GM23338 (cell line): ENCODE data around the gene B4GALT5. TPM values are rescaled to one million over a fixed set of nuclear protein-coding genes. Genes with fewer than 3 reads are reported as not detected.
A peak's percentile ranks its signal among the peaks of the same experiment; 100 is the strongest.

Experiments used
- ATAC-seq: fragments of 200-7000 bp; cut with Tn5 transposase; 3 replicates; pipeline ENCODE4 v1.9.1; 2020
- DNase-seq: peaks from one replicate; pipeline ENCODE4 v3.0.0-alpha.2; 2015; ENCODE audit warnings: low spot score
- H2AFZ ChIP-seq: fragments of 200-600 bp; sonication (generic); 2 replicates; pipeline ENCODE4 v1.8.0; 2016; ENCODE audit warnings: antibody characterized with exemption, mild to moderate bottlenecking, moderate library complexity
- H3F3A ChIP-seq: fragments of 200-600 bp; sonication (generic); replicated peaks from 2 replicates; pipeline ENCODE4 v1.8.0; 2017; ENCODE audit warnings: antibody characterized with exemption, mixed run types, low read depth
- H3K27ac ChIP-seq: fragments of 200-600 bp; sonication (generic); 2 replicates; pipeline ENCODE4 v1.6.1; 2016; ENCODE audit warnings: low read depth
- H3K27me3 ChIP-seq: fragments of 200-600 bp; sonication (generic); 2 replicates; pipeline ENCODE4 v1.8.0; 2016; ENCODE audit warnings: mild to moderate bottlenecking, mixed run types, moderate library complexity; ENCODE audit not compliant: insufficient read depth
- H3K36me3 ChIP-seq: fragments of 200-600 bp; sonication (generic); 2 replicates; pipeline ENCODE4 v1.8.0; 2016; ENCODE audit warnings: mild to moderate bottlenecking; ENCODE audit not compliant: insufficient read depth
- H3K4me1 ChIP-seq: fragments of 200-600 bp; sonication (generic); 2 replicates; pipeline ENCODE4 v1.8.0; 2016; ENCODE audit warnings: mild to moderate bottlenecking, moderate library complexity; ENCODE audit not compliant: insufficient read depth
- H3K4me2 ChIP-seq: fragments of 200-600 bp; sonication (generic); 2 replicates; pipeline ENCODE4 v1.7.1; 2017; ENCODE audit warnings: mixed run types
- H3K4me3 ChIP-seq: fragments of 200-600 bp; sonication (generic); 2 replicates; pipeline ENCODE4 v1.6.1; 2016; ENCODE audit warnings: mixed run types
- H3K79me2 ChIP-seq: fragments of 200-600 bp; sonication (generic); replicated peaks from 2 replicates; pipeline ENCODE4 v1.8.0; 2017; ENCODE audit warnings: mild to moderate bottlenecking; ENCODE audit not compliant: insufficient read depth
- H3K9me2 ChIP-seq: fragments of 200-600 bp; sonication (generic); 2 replicates; pipeline ENCODE4 v1.8.0; 2017; ENCODE audit not compliant: insufficient read depth
- H4K20me1 ChIP-seq: fragments of 200-600 bp; sonication (generic); replicated peaks from 2 replicates; pipeline ENCODE4 v1.8.0; 2017; ENCODE audit warnings: mild to moderate bottlenecking; ENCODE audit not compliant: insufficient read depth
- H3K27ac Mint-ChIP-seq: 2 replicates; pipeline ENCODE4 v1.8.0; 2020; ENCODE audit warnings: inconsistent platforms, mild to moderate bottlenecking, moderate library complexity, mixed read lengths
- H3K27me3 Mint-ChIP-seq: 3 replicates; pipeline ENCODE4 v1.8.0; 2022; ENCODE audit warnings: low read depth, mild to moderate bottlenecking, moderate library complexity, mixed read lengths, inconsistent platforms; ENCODE audit not compliant: insufficient read depth, poor library complexity
- H3K36me3 Mint-ChIP-seq: 3 replicates; pipeline ENCODE4 v1.8.0; 2021; ENCODE audit warnings: low read depth, mild to moderate bottlenecking, inconsistent platforms, moderate library complexity, mixed read lengths
- H3K4me1 Mint-ChIP-seq: 3 replicates; pipeline ENCODE4 v1.8.0; 2020; ENCODE audit warnings: mild to moderate bottlenecking, inconsistent platforms, mixed read lengths
- H3K4me3 Mint-ChIP-seq: 3 replicates; pipeline ENCODE4 v1.8.0; 2021; ENCODE audit warnings: moderate library complexity, mild to moderate bottlenecking, inconsistent platforms, mixed read lengths
- H3K9me3 Mint-ChIP-seq: 3 replicates; pipeline ENCODE4 v1.8.0; 2020; ENCODE audit warnings: moderate library complexity, mild to moderate bottlenecking, inconsistent platforms, mixed read lengths
- CREB1 ChIP-seq: fragments of 250-450 bp; sonication (Bioruptor Pico); IDR thresholded peaks from 2 replicates; pipeline ENCODE4 v1.5.0; 2020; ENCODE audit warnings: low read depth, mild to moderate bottlenecking, moderate library complexity
- EZH2 ChIP-seq: fragments of 200-600 bp; sonication (generic); IDR thresholded peaks from one replicate; pipeline ENCODE4 v1.8.0; 2017; ENCODE audit warnings: antibody characterized with exemption, mild to moderate bottlenecking, low read depth; ENCODE audit not compliant: unreplicated experiment
- EZH2phosphoT487 ChIP-seq: fragments of 200-600 bp; sonication (generic); IDR thresholded peaks from one replicate; pipeline ENCODE4 v1.8.1; 2018; ENCODE audit warnings: antibody characterized with exemption; ENCODE audit not compliant: unreplicated experiment
- JUNB ChIP-seq: IDR thresholded peaks from one replicate; pipeline ENCODE4 v1.6.1; 2016; ENCODE audit warnings: antibody characterized with exemption; ENCODE audit not compliant: unreplicated experiment
- NANOG ChIP-seq: IDR thresholded peaks from 2 replicates; pipeline ENCODE4 v1.6.1; 2016; ENCODE audit warnings: antibody characterized with exemption, borderline replicate concordance
- POLR2AphosphoS5 ChIP-seq: IDR thresholded peaks from 2 replicates; pipeline ENCODE4 v1.6.1; 2016; ENCODE audit warnings: antibody characterized with exemption, low read depth
- STAT1 ChIP-seq: IDR thresholded peaks from one replicate; pipeline ENCODE4 v1.6.1; 2016; ENCODE audit warnings: antibody characterized with exemption; ENCODE audit not compliant: unreplicated experiment
- ZNF114 ChIP-seq: fragments of 250-450 bp; sonication (Bioruptor Pico); IDR thresholded peaks from 2 replicates; pipeline ENCODE4 v1.5.0; 2020; ENCODE audit warnings: mild to moderate bottlenecking, moderate library complexity
- ZNF331 ChIP-seq: fragments of 250-450 bp; sonication (Bioruptor Pico); IDR thresholded peaks from 2 replicates; pipeline ENCODE4 v1.5.0; 2020; ENCODE audit warnings: low read depth, mild to moderate bottlenecking, moderate library complexity
- polyA plus RNA-seq: library from polyadenylated mRNA; unstranded; fragments of >200 nt; fragmentation: Nextera tagmentation; extraction: Ambion mirVana; gene quantifications from 2 replicates; pipeline ENCODE4 v1.2.1, GENCODE V29; 2016
- total RNA-seq: library from RNA; depleted of rRNA; stranded (reverse); fragments of >200 nt; shearing (Covaris generic); gene quantifications from 2 replicates; pipeline ENCODE4 v1.2.3, GENCODE V29; 2014
- TF ChIP-seq, protein P1 (sequence below): IDR thresholded peaks from 2 replicates; pipeline ENCODE4 v1.6.1; 2016; ENCODE audit warnings: antibody characterized with exemption
- TF ChIP-seq, protein P2 (sequence below), 2 experiments: fragments of 200-600 bp in 1 of 2; sonication (generic) in 1 of 2; conservative IDR thresholded peaks; 2 replicates each; pipeline versions ENCODE4 v1.5.1 to v1.6.1; 2016 to 2017; ENCODE audit warnings: antibody characterized with exemption in 2 of 2, low read depth in 2 of 2, mild to moderate bottlenecking in 2 of 2, moderate library complexity in 1 of 2
- TF ChIP-seq, protein P3 (sequence below): fragments of 250-450 bp; sonication (Bioruptor Pico); IDR thresholded peaks from 2 replicates; pipeline ENCODE4 v1.5.0; 2020; ENCODE audit warnings: mild to moderate bottlenecking, moderate library complexity
- TF ChIP-seq, protein P4 (sequence below): IDR thresholded peaks from one replicate; pipeline ENCODE4 v1.6.1; 2018; ENCODE audit warnings: antibody characterized with exemption; ENCODE audit not compliant: unreplicated experiment

The B4GALT5 gene
- total and polyA plus RNA-seq, 2 experiments from 2014 or later = 19.1 to 50.3 TPM

DNA sequence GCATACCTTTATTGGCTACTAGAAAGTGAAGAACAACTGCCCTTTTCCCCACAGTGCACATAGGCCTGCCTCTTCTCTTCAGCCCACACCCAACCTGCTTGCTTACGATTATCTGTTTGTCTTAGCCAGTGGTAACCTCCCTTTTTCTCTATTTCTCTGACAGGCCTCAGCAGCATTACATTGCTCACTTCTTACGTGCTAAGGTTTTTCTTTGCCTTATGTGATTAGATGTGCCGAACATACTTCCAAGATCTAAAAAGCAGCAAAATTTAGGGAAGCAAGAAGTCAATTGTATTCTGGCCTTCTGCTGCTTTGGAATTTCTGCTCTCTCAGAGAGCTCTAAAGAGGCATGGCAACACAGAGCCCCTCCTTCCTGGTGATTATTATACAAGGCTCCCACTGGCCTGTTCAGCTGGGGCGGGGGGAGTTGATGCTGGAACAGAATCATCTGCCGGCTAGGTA, 7.0 kb downstream of the B4GALT5 start:
- DNase-seq = peak; percentile 37
- peak overlapping the region; percentile 11; the same call in 1 of the 3 replicates for H3K4me3 Mint-ChIP-seq
- ATAC-seq = peak; percentile 75
- Histone ChIP-seq H3K4me3 (0 out of 2 replicates have a peak overlapping the region, but pooled peaks have one; percentile 7), H3K36me3 (no peaks in the 10 kb centered on the region), H3K27ac (0 out of 2 replicates have a peak overlapping the region, but pooled peaks have one; percentile 40), H3K79me2 (peaks cover 100% of the 10 kb centered on the region), H2AFZ (no peak overlapping the region), H4K20me1 (peaks cover 89% of the 10 kb centered on the region), H3F3A (no peaks in the 10 kb centered on the region), H3K9me2 (no peaks in the 10 kb centered on the region), H3K27me3 (no peaks in the 10 kb centered on the region), H3K4me2 (peak overlapping the region; percentile 64), H3K4me1 (peaks cover 63% of the 10 kb centered on the region)
- no peaks in the 10 kb centered on the region for H3K9me3 Mint-ChIP-seq
- TF ChIP-seq, protein P1, sequence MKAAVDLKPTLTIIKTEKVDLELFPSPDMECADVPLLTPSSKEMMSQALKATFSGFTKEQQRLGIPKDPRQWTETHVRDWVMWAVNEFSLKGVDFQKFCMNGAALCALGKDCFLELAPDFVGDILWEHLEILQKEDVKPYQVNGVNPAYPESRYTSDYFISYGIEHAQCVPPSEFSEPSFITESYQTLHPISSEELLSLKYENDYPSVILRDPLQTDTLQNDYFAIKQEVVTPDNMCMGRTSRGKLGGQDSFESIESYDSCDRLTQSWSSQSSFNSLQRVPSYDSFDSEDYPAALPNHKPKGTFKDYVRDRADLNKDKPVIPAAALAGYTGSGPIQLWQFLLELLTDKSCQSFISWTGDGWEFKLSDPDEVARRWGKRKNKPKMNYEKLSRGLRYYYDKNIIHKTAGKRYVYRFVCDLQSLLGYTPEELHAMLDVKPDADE = no peak
- TF ChIP-seq CREB1 = no peak
- TF ChIP-seq ZNF331 (CRISPR knock-in tag) = no peak
- TF ChIP-seq, protein P2, sequence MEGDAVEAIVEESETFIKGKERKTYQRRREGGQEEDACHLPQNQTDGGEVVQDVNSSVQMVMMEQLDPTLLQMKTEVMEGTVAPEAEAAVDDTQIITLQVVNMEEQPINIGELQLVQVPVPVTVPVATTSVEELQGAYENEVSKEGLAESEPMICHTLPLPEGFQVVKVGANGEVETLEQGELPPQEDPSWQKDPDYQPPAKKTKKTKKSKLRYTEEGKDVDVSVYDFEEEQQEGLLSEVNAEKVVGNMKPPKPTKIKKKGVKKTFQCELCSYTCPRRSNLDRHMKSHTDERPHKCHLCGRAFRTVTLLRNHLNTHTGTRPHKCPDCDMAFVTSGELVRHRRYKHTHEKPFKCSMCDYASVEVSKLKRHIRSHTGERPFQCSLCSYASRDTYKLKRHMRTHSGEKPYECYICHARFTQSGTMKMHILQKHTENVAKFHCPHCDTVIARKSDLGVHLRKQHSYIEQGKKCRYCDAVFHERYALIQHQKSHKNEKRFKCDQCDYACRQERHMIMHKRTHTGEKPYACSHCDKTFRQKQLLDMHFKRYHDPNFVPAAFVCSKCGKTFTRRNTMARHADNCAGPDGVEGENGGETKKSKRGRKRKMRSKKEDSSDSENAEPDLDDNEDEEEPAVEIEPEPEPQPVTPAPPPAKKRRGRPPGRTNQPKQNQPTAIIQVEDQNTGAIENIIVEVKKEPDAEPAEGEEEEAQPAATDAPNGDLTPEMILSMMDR (conservative IDR thresholded peaks at IDR 0.05; ENCODE audit: low read depth in 2 of 2) = no peak
- TF ChIP-seq EZH2 = no peak
- no peak for TF ChIP-seq JUNB
- TF ChIP-seq, protein P3, sequence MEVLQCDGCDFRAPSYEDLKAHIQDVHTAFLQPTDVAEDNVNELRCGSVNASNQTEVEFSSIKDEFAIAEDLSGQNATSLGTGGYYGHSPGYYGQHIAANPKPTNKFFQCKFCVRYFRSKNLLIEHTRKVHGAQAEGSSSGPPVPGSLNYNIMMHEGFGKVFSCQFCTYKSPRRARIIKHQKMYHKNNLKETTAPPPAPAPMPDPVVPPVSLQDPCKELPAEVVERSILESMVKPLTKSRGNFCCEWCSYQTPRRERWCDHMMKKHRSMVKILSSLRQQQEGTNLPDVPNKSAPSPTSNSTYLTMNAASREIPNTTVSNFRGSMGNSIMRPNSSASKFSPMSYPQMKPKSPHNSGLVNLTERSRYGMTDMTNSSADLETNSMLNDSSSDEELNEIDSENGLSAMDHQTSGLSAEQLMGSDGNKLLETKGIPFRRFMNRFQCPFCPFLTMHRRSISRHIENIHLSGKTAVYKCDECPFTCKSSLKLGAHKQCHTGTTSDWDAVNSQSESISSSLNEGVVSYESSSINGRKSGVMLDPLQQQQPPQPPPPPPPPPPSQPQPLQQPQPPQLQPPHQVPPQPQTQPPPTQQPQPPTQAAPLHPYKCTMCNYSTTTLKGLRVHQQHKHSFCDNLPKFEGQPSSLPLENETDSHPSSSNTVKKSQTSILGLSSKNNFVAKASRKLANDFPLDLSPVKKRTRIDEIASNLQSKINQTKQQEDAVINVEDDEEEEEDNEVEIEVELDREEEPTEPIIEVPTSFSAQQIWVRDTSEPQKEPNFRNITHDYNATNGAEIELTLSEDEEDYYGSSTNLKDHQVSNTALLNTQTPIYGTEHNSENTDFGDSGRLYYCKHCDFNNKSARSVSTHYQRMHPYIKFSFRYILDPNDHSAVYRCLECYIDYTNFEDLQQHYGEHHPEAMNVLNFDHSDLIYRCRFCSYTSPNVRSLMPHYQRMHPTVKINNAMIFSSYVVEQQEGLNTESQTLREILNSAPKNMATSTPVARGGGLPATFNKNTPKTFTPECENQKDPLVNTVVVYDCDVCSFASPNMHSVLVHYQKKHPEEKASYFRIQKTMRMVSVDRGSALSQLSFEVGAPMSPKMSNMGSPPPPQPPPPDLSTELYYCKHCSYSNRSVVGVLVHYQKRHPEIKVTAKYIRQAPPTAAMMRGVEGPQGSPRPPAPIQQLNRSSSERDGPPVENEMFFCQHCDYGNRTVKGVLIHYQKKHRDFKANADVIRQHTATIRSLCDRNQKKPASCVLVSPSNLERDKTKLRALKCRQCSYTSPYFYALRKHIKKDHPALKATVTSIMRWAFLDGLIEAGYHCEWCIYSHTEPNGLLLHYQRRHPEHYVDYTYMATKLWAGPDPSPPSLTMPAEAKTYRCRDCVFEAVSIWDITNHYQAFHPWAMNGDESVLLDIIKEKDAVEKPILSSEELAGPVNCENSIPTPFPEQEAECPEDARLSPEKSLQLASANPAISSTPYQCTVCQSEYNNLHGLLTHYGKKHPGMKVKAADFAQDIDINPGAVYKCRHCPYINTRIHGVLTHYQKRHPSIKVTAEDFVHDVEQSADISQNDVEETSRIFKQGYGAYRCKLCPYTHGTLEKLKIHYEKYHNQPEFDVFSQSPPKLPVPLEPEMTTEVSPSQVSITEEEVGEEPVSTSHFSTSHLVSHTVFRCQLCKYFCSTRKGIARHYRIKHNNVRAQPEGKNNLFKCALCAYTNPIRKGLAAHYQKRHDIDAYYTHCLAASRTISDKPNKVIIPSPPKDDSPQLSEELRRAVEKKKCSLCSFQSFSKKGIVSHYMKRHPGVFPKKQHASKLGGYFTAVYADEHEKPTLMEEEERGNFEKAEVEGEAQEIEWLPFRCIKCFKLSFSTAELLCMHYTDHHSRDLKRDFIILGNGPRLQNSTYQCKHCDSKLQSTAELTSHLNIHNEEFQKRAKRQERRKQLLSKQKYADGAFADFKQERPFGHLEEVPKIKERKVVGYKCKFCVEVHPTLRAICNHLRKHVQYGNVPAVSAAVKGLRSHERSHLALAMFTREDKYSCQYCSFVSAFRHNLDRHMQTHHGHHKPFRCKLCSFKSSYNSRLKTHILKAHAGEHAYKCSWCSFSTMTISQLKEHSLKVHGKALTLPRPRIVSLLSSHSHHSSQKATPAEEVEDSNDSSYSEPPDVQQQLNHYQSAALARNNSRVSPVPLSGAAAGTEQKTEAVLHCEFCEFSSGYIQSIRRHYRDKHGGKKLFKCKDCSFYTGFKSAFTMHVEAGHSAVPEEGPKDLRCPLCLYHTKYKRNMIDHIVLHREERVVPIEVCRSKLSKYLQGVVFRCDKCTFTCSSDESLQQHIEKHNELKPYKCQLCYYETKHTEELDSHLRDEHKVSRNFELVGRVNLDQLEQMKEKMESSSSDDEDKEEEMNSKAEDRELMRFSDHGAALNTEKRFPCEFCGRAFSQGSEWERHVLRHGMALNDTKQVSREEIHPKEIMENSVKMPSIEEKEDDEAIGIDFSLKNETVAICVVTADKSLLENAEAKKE = no peak
- no peak for TF ChIP-seq EZH2phosphoT487
- TF ChIP-seq POLR2AphosphoS5 = no peak
- no peak for TF ChIP-seq ZNF114 (CRISPR knock-in tag)
- TF ChIP-seq STAT1 = no peak
- TF ChIP-seq NANOG = no peak
- TF ChIP-seq, protein P4, sequence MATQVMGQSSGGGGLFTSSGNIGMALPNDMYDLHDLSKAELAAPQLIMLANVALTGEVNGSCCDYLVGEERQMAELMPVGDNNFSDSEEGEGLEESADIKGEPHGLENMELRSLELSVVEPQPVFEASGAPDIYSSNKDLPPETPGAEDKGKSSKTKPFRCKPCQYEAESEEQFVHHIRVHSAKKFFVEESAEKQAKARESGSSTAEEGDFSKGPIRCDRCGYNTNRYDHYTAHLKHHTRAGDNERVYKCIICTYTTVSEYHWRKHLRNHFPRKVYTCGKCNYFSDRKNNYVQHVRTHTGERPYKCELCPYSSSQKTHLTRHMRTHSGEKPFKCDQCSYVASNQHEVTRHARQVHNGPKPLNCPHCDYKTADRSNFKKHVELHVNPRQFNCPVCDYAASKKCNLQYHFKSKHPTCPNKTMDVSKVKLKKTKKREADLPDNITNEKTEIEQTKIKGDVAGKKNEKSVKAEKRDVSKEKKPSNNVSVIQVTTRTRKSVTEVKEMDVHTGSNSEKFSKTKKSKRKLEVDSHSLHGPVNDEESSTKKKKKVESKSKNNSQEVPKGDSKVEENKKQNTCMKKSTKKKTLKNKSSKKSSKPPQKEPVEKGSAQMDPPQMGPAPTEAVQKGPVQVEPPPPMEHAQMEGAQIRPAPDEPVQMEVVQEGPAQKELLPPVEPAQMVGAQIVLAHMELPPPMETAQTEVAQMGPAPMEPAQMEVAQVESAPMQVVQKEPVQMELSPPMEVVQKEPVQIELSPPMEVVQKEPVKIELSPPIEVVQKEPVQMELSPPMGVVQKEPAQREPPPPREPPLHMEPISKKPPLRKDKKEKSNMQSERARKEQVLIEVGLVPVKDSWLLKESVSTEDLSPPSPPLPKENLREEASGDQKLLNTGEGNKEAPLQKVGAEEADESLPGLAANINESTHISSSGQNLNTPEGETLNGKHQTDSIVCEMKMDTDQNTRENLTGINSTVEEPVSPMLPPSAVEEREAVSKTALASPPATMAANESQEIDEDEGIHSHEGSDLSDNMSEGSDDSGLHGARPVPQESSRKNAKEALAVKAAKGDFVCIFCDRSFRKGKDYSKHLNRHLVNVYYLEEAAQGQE = no peak
- peaks cover 2% of the 10 kb centered on the region for H3K27me3 Mint-ChIP-seq
- H3K4me1 Mint-ChIP-seq = peaks cover 55% of the 10 kb centered on the region
- peak overlapping the region; percentile 31 for H3K27ac Mint-ChIP-seq
- H3K36me3 Mint-ChIP-seq = peaks cover 6% of the 10 kb centered on the region; the same call in 2 of the 3 replicates
